B cell (primary cell): ENCODE results near the gene NCDN.

Source experiments
- CTCF ChIP-seq: fragments of 200-600 bp; IDR thresholded peaks from one replicate; pipeline ENCODE4 v1.8.0; 2022; ENCODE audit warnings: antibody characterized with exemption, mild to moderate bottlenecking
- EZH2 ChIP-seq: IDR thresholded peaks from 2 replicates; pipeline ENCODE4 v1.6.1; 2012; ENCODE audit warnings: borderline replicate concordance, low read depth, mild to moderate bottlenecking, moderate library complexity, low read length; ENCODE audit not compliant: insufficient read depth, poor library complexity, severe bottlenecking

GRCh38 chr1:35600593-35600992, 43.0 kb downstream of the NCDN start:
- no peak for TF ChIP-seq CTCF
- no peak for TF ChIP-seq EZH2
